Progenitor cell of endocrine pancreas (in vitro differentiated cells): Measurements from ENCODE around the gene THPO. TPM values are rescaled to one million over a fixed set of nuclear protein-coding genes. Genes with fewer than 3 reads are reported as not detected.

Experiments
- DNase-seq: peaks from one replicate; pipeline ENCODE4 v3.0.0; 2021; ENCODE audit warnings: low spot score; ENCODE audit not compliant: unreplicated experiment
- H3K27ac Mint-ChIP-seq: 2 replicates; pipeline ENCODE4 v1.8.0; 2021; ENCODE audit warnings: mild to moderate bottlenecking, moderate library complexity, mixed read lengths
- H3K27me3 Mint-ChIP-seq: 2 replicates; pipeline ENCODE4 v1.8.0; 2021; ENCODE audit warnings: mixed read lengths
- H3K36me3 Mint-ChIP-seq: 2 replicates; pipeline ENCODE4 v1.8.0; 2022; ENCODE audit warnings: mixed read lengths; ENCODE audit not compliant: insufficient read depth
- H3K4me1 Mint-ChIP-seq: 2 replicates; pipeline ENCODE4 v1.8.0; 2021; ENCODE audit warnings: low read depth, mixed read lengths
- H3K4me3 Mint-ChIP-seq: 2 replicates; pipeline ENCODE4 v1.8.0; 2021; ENCODE audit warnings: low read depth, mild to moderate bottlenecking, moderate library complexity, mixed read lengths
- H3K9me3 Mint-ChIP-seq: 2 replicates; pipeline ENCODE4 v1.8.0; 2021; ENCODE audit warnings: low read depth, mixed read lengths
- total RNA-seq: library from RNA; stranded (reverse); gene quantifications from 2 replicates; pipeline ENCODE4 v1.2.1, GENCODE V29; 2021
- TF ChIP-seq, protein P1 (sequence below): fragments of 200-600 bp; sonication (generic); IDR thresholded peaks from one replicate; pipeline ENCODE4 v1.5.0; 2021; ENCODE audit warnings: antibody characterized with exemption, mild to moderate bottlenecking; ENCODE audit not compliant: unreplicated experiment

The THPO gene
- total RNA-seq, 1 donor from 2014 or later = 7.1 TPM

DNA sequence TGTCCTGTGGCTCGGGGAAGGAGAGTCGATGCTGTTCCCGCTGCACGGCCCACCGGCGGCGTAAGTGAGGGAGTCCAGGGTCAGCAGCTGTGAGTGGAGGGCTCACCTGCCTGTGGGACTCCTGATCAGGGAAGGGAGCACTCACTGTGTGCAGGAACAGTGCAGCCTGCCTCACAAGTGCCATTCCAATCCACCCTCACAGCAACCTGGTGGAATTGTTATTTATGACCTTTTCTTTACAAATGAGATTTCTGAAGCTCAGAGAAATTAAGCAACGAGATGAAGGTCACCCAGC is 10.9 kb upstream of the THPO start:
- TF ChIP-seq, protein P1, sequence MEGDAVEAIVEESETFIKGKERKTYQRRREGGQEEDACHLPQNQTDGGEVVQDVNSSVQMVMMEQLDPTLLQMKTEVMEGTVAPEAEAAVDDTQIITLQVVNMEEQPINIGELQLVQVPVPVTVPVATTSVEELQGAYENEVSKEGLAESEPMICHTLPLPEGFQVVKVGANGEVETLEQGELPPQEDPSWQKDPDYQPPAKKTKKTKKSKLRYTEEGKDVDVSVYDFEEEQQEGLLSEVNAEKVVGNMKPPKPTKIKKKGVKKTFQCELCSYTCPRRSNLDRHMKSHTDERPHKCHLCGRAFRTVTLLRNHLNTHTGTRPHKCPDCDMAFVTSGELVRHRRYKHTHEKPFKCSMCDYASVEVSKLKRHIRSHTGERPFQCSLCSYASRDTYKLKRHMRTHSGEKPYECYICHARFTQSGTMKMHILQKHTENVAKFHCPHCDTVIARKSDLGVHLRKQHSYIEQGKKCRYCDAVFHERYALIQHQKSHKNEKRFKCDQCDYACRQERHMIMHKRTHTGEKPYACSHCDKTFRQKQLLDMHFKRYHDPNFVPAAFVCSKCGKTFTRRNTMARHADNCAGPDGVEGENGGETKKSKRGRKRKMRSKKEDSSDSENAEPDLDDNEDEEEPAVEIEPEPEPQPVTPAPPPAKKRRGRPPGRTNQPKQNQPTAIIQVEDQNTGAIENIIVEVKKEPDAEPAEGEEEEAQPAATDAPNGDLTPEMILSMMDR = no peak
- no peaks in the 10 kb centered on the region for H3K9me3 Mint-ChIP-seq
- H3K36me3 Mint-ChIP-seq = no peaks in the 10 kb centered on the region
- H3K4me1 Mint-ChIP-seq = no peaks in the 10 kb centered on the region
- no peak overlapping the region for H3K4me3 Mint-ChIP-seq
- peaks cover 19% of the 10 kb centered on the region for H3K27me3 Mint-ChIP-seq
- no peak overlapping the region for H3K27ac Mint-ChIP-seq
- no peak for DNase-seq

DNA sequence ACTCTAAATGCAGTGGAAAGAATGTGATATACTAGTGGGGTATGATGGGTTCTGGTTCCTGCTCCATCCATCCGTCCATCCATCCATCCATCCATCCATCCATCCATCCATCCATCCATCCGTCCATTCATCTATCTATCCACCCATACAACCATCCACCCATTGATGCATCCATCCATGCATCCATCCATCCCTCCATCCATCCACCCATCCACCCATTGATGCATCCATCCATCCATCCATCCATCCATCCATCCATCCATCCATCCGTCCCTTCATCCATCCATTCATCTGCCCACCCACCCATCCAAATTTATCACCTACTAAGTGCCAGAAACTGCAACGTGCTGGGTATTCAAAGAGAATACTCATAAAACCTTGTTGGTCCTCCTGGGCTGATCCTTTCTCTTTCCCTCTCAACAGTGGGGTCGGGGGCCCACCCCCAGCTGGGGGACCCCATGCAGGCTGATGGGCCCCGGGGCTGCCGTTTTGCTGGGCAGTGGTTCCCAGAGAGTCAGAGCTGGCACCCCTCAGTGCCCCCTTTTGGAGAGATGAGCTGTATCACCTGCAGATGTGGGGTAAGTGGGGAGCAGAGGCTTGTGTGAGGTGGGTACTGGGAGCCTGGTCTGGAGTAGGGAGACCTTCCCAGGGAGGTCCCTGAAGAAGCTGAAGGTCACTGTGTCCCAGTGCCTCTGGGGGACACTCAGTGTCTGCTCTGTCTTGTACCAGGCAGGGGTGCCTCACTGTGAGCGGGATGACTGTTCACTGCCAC is 10.3 kb upstream of the THPO start:
- H3K4me3 Mint-ChIP-seq = no peak overlapping the region
- no peak for DNase-seq
- no peaks in the 10 kb centered on the region for H3K36me3 Mint-ChIP-seq
- H3K27ac Mint-ChIP-seq = peak overlapping the region; percentile 78
- TF ChIP-seq, protein P1 = no peak
- H3K27me3 Mint-ChIP-seq = peaks cover 20% of the 10 kb centered on the region
- no peaks in the 10 kb centered on the region for H3K9me3 Mint-ChIP-seq
- H3K4me1 Mint-ChIP-seq = no peaks in the 10 kb centered on the region

DNA sequence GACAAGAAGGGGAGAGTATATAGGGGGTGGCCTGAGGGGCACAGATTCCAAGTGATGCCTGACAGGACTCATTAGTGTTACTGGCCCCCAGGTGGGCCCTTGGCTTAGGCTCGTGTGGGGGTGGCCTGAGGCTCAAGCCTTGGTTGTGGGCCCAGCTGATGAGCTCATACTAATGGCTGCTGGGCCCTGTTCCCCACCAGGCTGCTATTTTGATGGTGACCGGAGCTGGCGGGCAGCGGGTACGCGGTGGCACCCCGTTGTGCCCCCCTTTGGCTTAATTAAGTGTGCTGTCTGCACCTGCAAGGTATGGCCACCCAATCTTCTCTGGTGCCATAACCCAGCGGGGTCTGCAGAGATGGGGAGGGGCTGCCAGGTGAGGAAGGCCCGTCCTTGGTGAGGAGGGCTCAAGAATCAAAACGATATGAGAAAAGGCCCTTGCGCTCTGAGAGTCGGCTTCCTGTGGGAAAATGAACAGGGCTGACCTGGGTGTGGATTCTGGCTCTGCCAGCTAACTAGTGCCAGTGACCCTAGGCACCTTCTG is 9.2 kb upstream of the THPO start:
- Mint-ChIP-seq H3K27me3 (peaks cover 31% of the 10 kb centered on the region), H3K4me1 (no peaks in the 10 kb centered on the region), H3K27ac (no peak overlapping the region), H3K36me3 (no peaks in the 10 kb centered on the region), H3K9me3 (no peaks in the 10 kb centered on the region), H3K4me3 (no peak overlapping the region)
- DNase-seq = no peak
- TF ChIP-seq, protein P1 = no peak

DNA sequence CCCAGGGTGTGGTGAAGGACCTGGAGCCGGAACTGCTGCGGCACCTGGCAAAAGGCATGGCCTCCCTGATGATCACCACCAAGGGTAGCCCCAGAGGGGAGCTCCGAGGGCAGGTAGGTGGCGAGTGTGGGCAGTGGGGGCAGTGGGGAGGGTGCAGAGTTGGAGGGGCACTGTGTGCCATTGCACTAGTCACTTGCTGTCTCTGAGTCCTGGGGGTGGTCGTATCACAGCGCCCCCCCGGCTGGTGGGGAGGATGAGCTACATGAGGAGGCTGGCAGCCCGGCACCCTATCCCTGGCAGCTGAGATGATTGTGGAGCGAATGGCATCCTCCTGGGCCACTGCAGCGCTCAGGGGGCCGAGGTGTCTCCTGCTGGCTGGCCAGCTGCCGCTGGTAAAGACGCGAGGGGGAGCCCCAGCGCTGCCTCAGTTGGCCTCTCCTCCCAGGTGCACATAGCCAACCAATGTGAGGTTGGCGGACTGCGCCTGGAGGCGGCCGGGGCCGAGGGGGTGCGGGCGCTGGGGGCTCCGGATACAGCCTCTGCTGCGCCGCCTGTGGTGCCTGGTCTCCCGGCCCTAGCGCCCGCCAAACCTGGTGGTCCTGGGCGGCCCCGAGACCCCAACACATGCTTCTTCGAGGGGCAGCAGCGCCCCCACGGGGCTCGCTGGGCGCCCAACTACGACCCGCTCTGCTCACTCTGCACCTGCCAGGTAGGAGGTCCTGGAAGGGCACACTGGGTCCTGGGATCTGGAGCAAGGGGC is 8.2 kb upstream of the THPO start:
- Mint-ChIP-seq H3K27me3 (peaks cover 36% of the 10 kb centered on the region), H3K27ac (no peak overlapping the region), H3K36me3 (no peaks in the 10 kb centered on the region), H3K9me3 (no peaks in the 10 kb centered on the region), H3K4me3 (no peak overlapping the region), H3K4me1 (no peaks in the 10 kb centered on the region)
- DNase-seq = no peak
- TF ChIP-seq, protein P1 = no peak

DNA sequence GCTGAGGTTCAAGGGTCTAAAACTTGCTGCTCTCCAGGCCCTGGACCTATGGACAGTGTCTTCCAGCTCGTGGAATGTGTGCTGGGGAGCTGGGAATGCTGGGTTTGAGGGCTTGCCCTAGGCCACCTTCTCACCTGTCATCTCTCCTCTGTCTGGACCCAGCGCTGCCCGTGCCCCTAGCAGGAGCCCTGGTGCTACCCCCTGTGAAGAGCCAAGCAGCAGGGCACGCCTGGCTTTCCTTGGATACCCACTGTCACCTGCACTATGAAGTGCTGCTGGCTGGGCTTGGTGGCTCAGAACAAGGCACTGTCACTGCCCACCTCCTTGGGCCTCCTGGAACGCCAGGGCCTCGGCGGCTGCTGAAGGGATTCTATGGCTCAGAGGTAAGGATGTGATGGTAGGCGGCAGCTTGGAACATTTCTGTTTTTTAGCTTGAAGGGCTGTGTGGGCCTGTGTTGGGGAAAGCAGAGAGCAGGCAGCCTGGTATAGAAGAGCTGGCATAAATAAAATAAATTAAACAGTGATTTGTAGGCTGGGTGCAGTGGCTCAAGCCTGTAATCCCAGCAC is 6.9 kb upstream of the THPO start:
- H3K27me3 Mint-ChIP-seq = peaks cover 35% of the 10 kb centered on the region
- DNase-seq = no peak
- H3K9me3 Mint-ChIP-seq = no peaks in the 10 kb centered on the region
- no peak overlapping the region for H3K4me3 Mint-ChIP-seq
- H3K36me3 Mint-ChIP-seq = no peaks in the 10 kb centered on the region
- TF ChIP-seq, protein P1 = no peak
- no peak overlapping the region for H3K27ac Mint-ChIP-seq
- H3K4me1 Mint-ChIP-seq = peaks cover 1% of the 10 kb centered on the region
